BLaER1 (cell line): ENCODE results near the gene CELA1.

ENCODE experiments used
- H3K27ac ChIP-seq: shearing (Covaris generic); formaldehyde crosslinking; 2 replicates; pipeline ENCODE4 v1.8.1; 2022
- H3K27me3 ChIP-seq: shearing (Covaris generic); formaldehyde crosslinking; 2 replicates; pipeline ENCODE4 v1.8.1; 2022
- H3K36me3 ChIP-seq: shearing (Covaris generic); formaldehyde crosslinking; 2 replicates; pipeline ENCODE4 v1.8.1; 2022
- H3K4me1 ChIP-seq: shearing (Covaris generic); formaldehyde crosslinking; 2 replicates; pipeline ENCODE4 v1.8.1; 2022
- H3K4me2 ChIP-seq: shearing (Covaris generic); formaldehyde crosslinking; 2 replicates; pipeline ENCODE4 v1.8.1; 2022
- H3K4me3 ChIP-seq: shearing (Covaris generic); formaldehyde crosslinking; 2 replicates; pipeline ENCODE4 v1.8.1; 2022
- H3K9ac ChIP-seq: shearing (Covaris generic); formaldehyde crosslinking; 2 replicates; pipeline ENCODE4 v1.8.1; 2022
- H3K9me3 ChIP-seq: shearing (Covaris generic); formaldehyde crosslinking; 2 replicates; pipeline ENCODE4 v1.8.1; 2022
- H4K20me1 ChIP-seq: shearing (Covaris generic); formaldehyde crosslinking; 2 replicates; pipeline ENCODE4 v1.8.1; 2022
- Cebpa-rat ChIP-seq: shearing (Covaris generic); IDR thresholded peaks from 2 replicates; pipeline ENCODE4 v1.8.1; 2022

Gene CELA1

GRCh38 chr12:51329742-51330141 lies 16.7 kb downstream of the CELA1 start:
- H3K4me3 ChIP-seq: no peak overlapping the region
- peak overlapping the region; percentile 94 for H3K4me2 ChIP-seq
- H3K4me1 ChIP-seq: peaks cover 57% of the 10 kb centered on the region
- H3K9ac ChIP-seq: no peak overlapping the region
- no peaks in the 10 kb centered on the region for H3K27me3 ChIP-seq
- no peak overlapping the region; the same call in 1 of the 2 replicates for H3K27ac ChIP-seq
- H3K36me3 ChIP-seq: no peaks in the 10 kb centered on the region
- H3K9me3 ChIP-seq: no peaks in the 10 kb centered on the region; the same call in 1 of the 2 replicates
- TF ChIP-seq Cebpa-rat: no peak
- no peaks in the 10 kb centered on the region for H4K20me1 ChIP-seq

DNA sequence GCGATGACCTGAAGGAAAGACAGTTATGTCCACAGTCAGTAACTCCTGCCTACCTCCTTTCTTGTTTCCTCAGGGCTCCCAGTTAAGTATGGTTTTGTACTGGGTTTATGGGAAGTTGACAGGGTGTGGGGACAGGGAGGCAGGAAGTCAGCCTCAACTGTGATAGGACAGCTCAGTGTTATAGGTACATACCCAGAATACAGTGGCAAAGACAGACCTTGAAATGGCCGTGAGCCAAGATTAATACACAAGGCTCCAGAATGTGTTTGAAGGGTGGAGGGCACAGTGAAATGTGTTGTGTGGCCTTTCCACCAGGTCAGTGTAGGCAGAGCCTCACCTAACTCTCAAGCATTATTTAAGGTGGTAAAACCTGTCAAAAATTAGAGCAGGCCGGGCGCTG lies 17.9 kb downstream of the CELA1 start:
- no peaks in the 10 kb centered on the region for H3K27me3 ChIP-seq
- no peak overlapping the region for H3K27ac ChIP-seq
- H3K4me2 ChIP-seq: peak overlapping the region; percentile 94; the same call in 1 of the 2 replicates
- H3K36me3 ChIP-seq: no peaks in the 10 kb centered on the region
- no peak overlapping the region for H3K4me3 ChIP-seq
- no peaks in the 10 kb centered on the region for H4K20me1 ChIP-seq
- peaks cover 69% of the 10 kb centered on the region for H3K4me1 ChIP-seq
- H3K9ac ChIP-seq: no peak overlapping the region
- TF ChIP-seq Cebpa-rat: no peak
- H3K9me3 ChIP-seq: no peaks in the 10 kb centered on the region; the same call in 1 of the 2 replicates

GRCh38 chr12:51326698-51327439 lies 19.6 kb downstream of the CELA1 start:
- peak; percentile 76 for TF ChIP-seq Cebpa-rat
- Histone ChIP-seq H3K27me3 (no peaks in the 10 kb centered on the region), H3K4me2 (peak overlapping the region; percentile 94), H3K9me3 (no peaks in the 10 kb centered on the region; the same call in 1 of the 2 replicates), H3K9ac (peak overlapping the region; percentile 72; the same call in 1 of the 2 replicates), H3K4me3 (peak overlapping the region; percentile 27; the same call in 1 of the 2 replicates), H3K36me3 (no peaks in the 10 kb centered on the region), H4K20me1 (no peaks in the 10 kb centered on the region), H3K27ac (peak overlapping the region; percentile 88), H3K4me1 (peaks cover 86% of the 10 kb centered on the region)

DNA sequence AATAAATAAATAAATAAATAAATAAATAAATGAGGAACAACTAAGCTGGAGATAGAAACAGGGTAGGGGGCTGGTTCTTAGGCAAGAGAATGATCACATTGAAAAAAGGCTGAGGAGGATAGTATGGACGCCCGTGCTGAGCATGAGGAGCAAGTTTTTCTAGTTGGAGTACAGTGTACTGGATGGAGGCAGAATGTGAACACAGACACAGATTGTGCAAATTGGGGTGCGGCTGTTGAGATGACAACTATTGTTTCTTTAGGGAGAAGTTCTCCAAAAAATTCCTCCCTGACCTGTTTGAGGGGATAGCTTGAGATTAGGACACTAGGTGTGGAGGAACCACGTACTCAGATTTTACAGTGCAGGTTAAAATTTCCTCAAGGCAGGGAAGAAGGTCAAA lies 21.5 kb downstream of the CELA1 start:
- H3K36me3 ChIP-seq: no peaks in the 10 kb centered on the region
- peaks cover 99% of the 10 kb centered on the region for H3K4me1 ChIP-seq
- peak overlapping the region; percentile 94 for H3K4me2 ChIP-seq
- no peak overlapping the region for H3K9ac ChIP-seq
- TF ChIP-seq Cebpa-rat: no peak
- H3K4me3 ChIP-seq: no peak overlapping the region
- H4K20me1 ChIP-seq: no peaks in the 10 kb centered on the region
- H3K9me3 ChIP-seq: no peaks in the 10 kb centered on the region; the same call in 1 of the 2 replicates
- H3K27ac ChIP-seq: peak overlapping the region; percentile 88; the same call in 1 of the 2 replicates
- no peaks in the 10 kb centered on the region for H3K27me3 ChIP-seq

- Histone ChIP-seq H3K4me1 (peaks cover 99% of the 10 kb centered on the region), H3K9ac (peak within 1 kb of the TSS; percentile 53; the same call in 1 of the 2 replicates), H3K27ac (peak within 1 kb of the TSS; percentile 81), H3K4me2 (peak within 1 kb of the TSS; percentile 94), H3K9me3 (no peaks in the 10 kb centered on the region; the same call in 1 of the 2 replicates), H3K36me3 (no peaks in the 10 kb centered on the region), H4K20me1 (no peaks in the 10 kb centered on the region), H3K4me3 (peak within 1 kb of the TSS; percentile 53), H3K27me3 (no peaks in the 10 kb centered on the region)
- no peak for TF ChIP-seq Cebpa-rat
Observed at GRCh38 chr12:51323966-51324895, 22.2 kb downstream of the CELA1 start, which contains the start of gene BIN2. Gene BIN2 (minus strand): TSS chr12:51324174. CDS start chr12:51324102, 72 bp downstream.

- H3K9me3 ChIP-seq: no peaks in the 10 kb centered on the region; the same call in 1 of the 2 replicates
- H3K36me3 ChIP-seq: no peaks in the 10 kb centered on the region
- H3K4me3 ChIP-seq: peak overlapping the region; percentile 53
- no peaks in the 10 kb centered on the region for H4K20me1 ChIP-seq
- peak overlapping the region; percentile 53; the same call in 1 of the 2 replicates for H3K9ac ChIP-seq
- H3K27ac ChIP-seq: peak overlapping the region; percentile 81
- H3K4me2 ChIP-seq: peak overlapping the region; percentile 94
- no peak for TF ChIP-seq Cebpa-rat
- H3K27me3 ChIP-seq: no peaks in the 10 kb centered on the region
- peaks cover 99% of the 10 kb centered on the region for H3K4me1 ChIP-seq
Observed at GRCh38 chr12:51323317-51323960, 23.0 kb downstream of the CELA1 start.

DNA sequence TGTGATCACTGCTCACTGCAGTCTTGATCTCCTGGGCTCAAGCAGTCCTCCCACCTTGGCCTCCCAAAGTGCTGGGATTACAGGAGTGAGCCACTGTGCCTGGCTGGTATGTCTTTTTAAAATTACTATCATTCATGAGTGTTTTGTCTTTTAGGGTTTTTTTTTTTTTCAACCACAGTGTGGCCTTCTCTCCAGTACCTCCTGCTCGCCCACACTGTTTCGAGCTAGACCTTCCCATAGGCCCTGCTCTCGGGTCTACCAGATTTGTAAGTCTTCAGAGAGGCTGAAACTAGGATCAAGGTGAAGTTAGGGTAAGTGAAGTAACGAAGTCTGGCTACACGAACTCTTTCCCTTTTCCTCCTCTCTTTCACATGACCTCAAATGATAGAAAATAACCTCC lies 24.0 kb downstream of the CELA1 start:
- no peaks in the 10 kb centered on the region for H3K36me3 ChIP-seq
- no peak for TF ChIP-seq Cebpa-rat
- H3K4me2 ChIP-seq: peak overlapping the region; percentile 94
- peak overlapping the region; percentile 81; the same call in 1 of the 2 replicates for H3K27ac ChIP-seq
- H3K9me3 ChIP-seq: no peaks in the 10 kb centered on the region; the same call in 1 of the 2 replicates
- H3K4me1 ChIP-seq: peaks cover 94% of the 10 kb centered on the region
- H3K27me3 ChIP-seq: no peaks in the 10 kb centered on the region
- H3K4me3 ChIP-seq: no peak overlapping the region
- no peak overlapping the region; the same call in 1 of the 2 replicates for H3K9ac ChIP-seq
- no peaks in the 10 kb centered on the region for H4K20me1 ChIP-seq

- peak overlapping the region; percentile 94 for H3K4me2 ChIP-seq
- H4K20me1 ChIP-seq: no peaks in the 10 kb centered on the region
- no peaks in the 10 kb centered on the region for H3K27me3 ChIP-seq
- H3K36me3 ChIP-seq: no peaks in the 10 kb centered on the region
- H3K9me3 ChIP-seq: no peaks in the 10 kb centered on the region; the same call in 1 of the 2 replicates
- H3K9ac ChIP-seq: no peak overlapping the region
- no peak for TF ChIP-seq Cebpa-rat
- H3K27ac ChIP-seq: no peak overlapping the region; the same call in 1 of the 2 replicates
- H3K4me1 ChIP-seq: peaks cover 88% of the 10 kb centered on the region
- H3K4me3 ChIP-seq: no peak overlapping the region
Observed at GRCh38 chr12:51321882-51322281, 24.6 kb downstream of the CELA1 start.
